OCI-LY1 (cell line): ENCODE data around the gene MXD1.

Experiments
- H2AFZ ChIP-seq: fragments of 200-600 bp; sonication (generic), shearing (Covaris generic); 2 replicates; pipeline ENCODE4 v1.6.0; 2014; ENCODE audit warnings: antibody characterized with exemption, mild to moderate bottlenecking, low read length
- H3F3A ChIP-seq: fragments of 200-600 bp; sonication (generic), shearing (Covaris generic); 2 replicates; pipeline ENCODE4 v1.6.0; 2014; ENCODE audit warnings: mild to moderate bottlenecking, antibody characterized with exemption, low read length, moderate library complexity; ENCODE audit not compliant: insufficient read depth
- H3K27ac ChIP-seq: fragments of 200-600 bp; sonication (generic); 2 replicates; pipeline ENCODE4 v1.5.1; 2014; ENCODE audit warnings: low read length, mixed run types, mild to moderate bottlenecking, low read depth; ENCODE audit not compliant: poor library complexity, severe bottlenecking
- H3K27me3 ChIP-seq: fragments of 200-600 bp; sonication (generic); 2 replicates; pipeline ENCODE4 v1.6.0; 2014; ENCODE audit warnings: antibody characterized with exemption, mild to moderate bottlenecking, low read length, moderate library complexity; ENCODE audit not compliant: insufficient read depth
- H3K36me3 ChIP-seq: fragments of 200-600 bp; sonication (generic); 2 replicates; pipeline ENCODE4 v1.6.1; 2014; ENCODE audit warnings: mild to moderate bottlenecking, antibody characterized with exemption, low read length, moderate library complexity, mixed read lengths; ENCODE audit not compliant: insufficient read depth
- H3K4me1 ChIP-seq: fragments of 200-600 bp; sonication (generic); 2 replicates; pipeline ENCODE4 v1.5.1; 2014; ENCODE audit warnings: mild to moderate bottlenecking, low read length, moderate library complexity; ENCODE audit not compliant: insufficient read depth, severe bottlenecking
- H3K4me2 ChIP-seq: fragments of 200-600 bp; sonication (generic), shearing (Covaris generic); 2 replicates; pipeline ENCODE4 v1.6.1; 2014; ENCODE audit warnings: low read length
- H3K4me3 ChIP-seq: fragments of 200-600 bp; sonication (generic); 2 replicates; pipeline ENCODE4 v1.5.1; 2014; ENCODE audit warnings: low read length, low read depth, mild to moderate bottlenecking, mixed read lengths; ENCODE audit not compliant: poor library complexity, severe bottlenecking
- H3K79me2 ChIP-seq: fragments of 200-600 bp; shearing (Covaris generic); 2 replicates; pipeline ENCODE4 v1.6.1; 2016; ENCODE audit warnings: mixed run types, low read length, mixed read lengths; ENCODE audit not compliant: insufficient read depth
- H3K9ac ChIP-seq: fragments of 200-600 bp; sonication (generic), shearing (Covaris generic); 2 replicates; pipeline ENCODE4 v1.6.1; 2014; ENCODE audit warnings: mild to moderate bottlenecking, low read length, mixed read lengths
- H3K9me2 ChIP-seq: fragments of 200-600 bp; sonication (generic), shearing (Covaris generic); 2 replicates; pipeline ENCODE4 v1.6.1; 2014; ENCODE audit warnings: low read depth, mild to moderate bottlenecking, low read length, mixed read lengths
- H3K9me3 ChIP-seq: fragments of 200-600 bp; shearing (Covaris generic); 2 replicates; pipeline ENCODE4 v1.6.1; 2014; ENCODE audit warnings: low read length, mixed read lengths
- H4K20me1 ChIP-seq: fragments of 200-600 bp; sonication (generic), shearing (Covaris generic); 2 replicates; pipeline ENCODE4 v1.6.0; 2016; ENCODE audit warnings: mild to moderate bottlenecking, low read length; ENCODE audit not compliant: insufficient read depth
- EZH2 ChIP-seq: fragments of 200-600 bp; sonication (generic), shearing (Covaris generic); IDR thresholded peaks from 2 replicates; pipeline ENCODE4 v1.8.0; 2017; ENCODE audit warnings: borderline replicate concordance, mixed run types, mild to moderate bottlenecking, antibody characterized with exemption, low read length, moderate library complexity, mixed read lengths
- TF ChIP-seq, protein P1 (sequence below): fragments of 200-600 bp; sonication (generic), shearing (Covaris generic); IDR thresholded peaks from 2 replicates; pipeline ENCODE4 v1.5.1; 2017; ENCODE audit warnings: mild to moderate bottlenecking, antibody characterized with exemption, low read length, moderate library complexity, mixed read lengths

The MXD1 gene

DNA sequence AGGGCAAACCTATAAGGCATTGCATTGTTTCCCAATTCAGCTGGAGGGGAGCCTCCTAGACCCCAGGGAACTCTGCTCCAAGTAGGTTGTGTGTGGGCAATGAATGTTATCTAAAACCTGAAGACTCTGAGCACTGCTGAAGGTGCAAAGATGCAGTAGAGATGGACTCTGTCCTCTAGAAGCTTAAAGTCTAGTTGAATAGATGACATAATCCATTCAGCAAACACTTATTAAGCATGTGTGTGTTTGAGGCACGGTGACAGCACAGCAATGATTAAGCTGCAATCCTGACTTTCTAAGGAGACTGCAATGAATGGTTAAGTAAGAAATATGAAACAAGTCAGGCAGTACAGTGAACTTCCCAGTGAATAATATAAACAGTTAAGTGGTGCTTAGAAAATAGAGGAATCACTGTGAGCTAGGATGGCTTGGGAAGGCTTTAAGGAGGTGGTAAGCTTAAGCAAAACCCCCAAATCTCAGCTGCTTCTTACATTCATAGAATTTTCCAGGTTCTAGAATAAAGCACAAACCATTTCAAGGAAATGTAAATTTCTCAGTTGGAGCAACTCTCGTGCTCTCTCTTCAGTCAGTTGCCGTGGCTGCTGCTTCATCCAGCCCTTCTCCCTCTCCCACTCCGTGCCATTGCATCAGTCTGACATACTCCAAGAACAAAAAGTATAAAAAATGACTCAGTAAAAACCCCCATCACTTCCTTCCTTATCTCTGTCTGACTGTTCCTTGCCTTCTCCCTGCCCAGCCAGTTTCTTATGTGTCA is 19.1 kb downstream of the MXD1 start:
- Histone ChIP-seq H2AFZ (no peak overlapping the region), H3K4me1 (no peaks in the 10 kb centered on the region), H4K20me1 (no peaks in the 10 kb centered on the region), H3K27ac (no peak overlapping the region), H3K36me3 (peaks cover 59% of the 10 kb centered on the region; the same call in 1 of the 2 replicates), H3K79me2 (no peaks in the 10 kb centered on the region), H3K9me3 (no peaks in the 10 kb centered on the region), H3K4me3 (no peak overlapping the region), H3K9me2 (no peaks in the 10 kb centered on the region), H3K27me3 (no peaks in the 10 kb centered on the region), H3F3A (no peaks in the 10 kb centered on the region), H3K9ac (no peak overlapping the region), H3K4me2 (no peak overlapping the region)
- no peak for TF ChIP-seq EZH2
- TF ChIP-seq, protein P1, sequence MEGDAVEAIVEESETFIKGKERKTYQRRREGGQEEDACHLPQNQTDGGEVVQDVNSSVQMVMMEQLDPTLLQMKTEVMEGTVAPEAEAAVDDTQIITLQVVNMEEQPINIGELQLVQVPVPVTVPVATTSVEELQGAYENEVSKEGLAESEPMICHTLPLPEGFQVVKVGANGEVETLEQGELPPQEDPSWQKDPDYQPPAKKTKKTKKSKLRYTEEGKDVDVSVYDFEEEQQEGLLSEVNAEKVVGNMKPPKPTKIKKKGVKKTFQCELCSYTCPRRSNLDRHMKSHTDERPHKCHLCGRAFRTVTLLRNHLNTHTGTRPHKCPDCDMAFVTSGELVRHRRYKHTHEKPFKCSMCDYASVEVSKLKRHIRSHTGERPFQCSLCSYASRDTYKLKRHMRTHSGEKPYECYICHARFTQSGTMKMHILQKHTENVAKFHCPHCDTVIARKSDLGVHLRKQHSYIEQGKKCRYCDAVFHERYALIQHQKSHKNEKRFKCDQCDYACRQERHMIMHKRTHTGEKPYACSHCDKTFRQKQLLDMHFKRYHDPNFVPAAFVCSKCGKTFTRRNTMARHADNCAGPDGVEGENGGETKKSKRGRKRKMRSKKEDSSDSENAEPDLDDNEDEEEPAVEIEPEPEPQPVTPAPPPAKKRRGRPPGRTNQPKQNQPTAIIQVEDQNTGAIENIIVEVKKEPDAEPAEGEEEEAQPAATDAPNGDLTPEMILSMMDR, result no peak

DNA sequence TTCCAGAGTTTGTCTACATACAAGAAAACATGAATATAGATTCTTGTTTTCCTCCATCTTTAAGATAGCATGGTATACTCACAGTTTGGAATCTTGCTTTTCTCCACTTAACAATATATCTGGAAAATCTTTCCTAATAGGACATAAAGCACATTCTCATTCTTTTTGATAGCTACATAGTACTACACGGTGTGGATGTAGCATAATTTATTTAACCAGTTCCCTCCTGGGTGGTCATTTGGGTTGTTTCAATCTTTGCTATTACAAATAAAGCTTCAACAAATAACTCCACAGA is 19.7 kb downstream of the MXD1 start:
- Histone ChIP-seq H3K27ac (no peak overlapping the region), H3K9me2 (no peaks in the 10 kb centered on the region), H3K9me3 (no peaks in the 10 kb centered on the region), H3K9ac (no peak overlapping the region), H3K36me3 (peaks cover 64% of the 10 kb centered on the region; the same call in 1 of the 2 replicates), H3F3A (no peaks in the 10 kb centered on the region), H2AFZ (no peak overlapping the region), H3K27me3 (no peaks in the 10 kb centered on the region), H3K4me2 (no peak overlapping the region), H3K79me2 (no peaks in the 10 kb centered on the region), H4K20me1 (no peaks in the 10 kb centered on the region), H3K4me3 (no peak overlapping the region), H3K4me1 (no peaks in the 10 kb centered on the region)
- TF ChIP-seq, protein P1, result no peak
- no peak for TF ChIP-seq EZH2

DNA sequence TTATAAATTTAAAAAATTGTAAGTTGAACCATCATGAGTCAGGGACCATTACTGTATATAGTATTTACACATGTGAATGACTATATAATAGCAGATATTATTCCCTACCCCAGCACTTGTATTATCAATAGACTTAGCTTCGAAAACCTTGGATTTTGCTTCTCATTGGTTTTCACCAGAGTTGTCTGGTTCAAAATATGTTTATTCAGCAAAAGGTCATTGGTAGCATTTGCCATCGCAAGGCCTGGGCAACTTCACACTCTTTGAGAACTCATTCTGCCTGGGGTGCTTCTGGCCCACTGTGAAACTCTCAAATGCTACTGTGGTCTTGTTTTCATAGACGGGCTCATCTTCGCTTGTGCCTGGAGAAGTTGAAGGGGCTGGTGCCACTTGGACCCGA is 20.1 kb downstream of the MXD1 start:
- H3K4me2 ChIP-seq, result no peak overlapping the region
- H3K9ac ChIP-seq, result no peak overlapping the region

More for the DNA sequence above, 20.1 kb downstream of the MXD1 start:
- Histone ChIP-seq H3K27ac (no peak overlapping the region), H3K79me2 (no peaks in the 10 kb centered on the region), H4K20me1 (no peaks in the 10 kb centered on the region), H3K4me3 (no peak overlapping the region), H3K27me3 (no peaks in the 10 kb centered on the region), H3K9me2 (no peaks in the 10 kb centered on the region), H3K9me3 (no peaks in the 10 kb centered on the region), H2AFZ (no peak overlapping the region), H3K4me1 (no peaks in the 10 kb centered on the region), H3K36me3 (peaks cover 63% of the 10 kb centered on the region; the same call in 1 of the 2 replicates), H3F3A (no peaks in the 10 kb centered on the region)
- TF ChIP-seq, protein P1, result no peak
- TF ChIP-seq EZH2, result no peak
